SU-DHL-6 (cell line): ENCODE measurements around the gene RNF126.

Experiments
- CTCF ChIP-seq: fragments of 200-600 bp; sonication (generic); IDR thresholded peaks from one replicate; pipeline ENCODE4 v1.5.1; 2017; ENCODE audit warnings: antibody characterized with exemption, mild to moderate bottlenecking, low read length, moderate library complexity; ENCODE audit not compliant: insufficient read depth, poor library complexity, severe bottlenecking
- EZH2phosphoT487 ChIP-seq: fragments of 200-600 bp; sonication (generic), shearing (Covaris generic); conservative IDR thresholded peaks from 2 replicates; pipeline ENCODE4 v1.6.1; 2018; ENCODE audit warnings: mild to moderate bottlenecking, antibody characterized with exemption, low read length, moderate library complexity, mixed read lengths

- TF ChIP-seq CTCF (no peak), EZH2phosphoT487 (no peak)
These were observed 18.3 kb upstream of the RNF126 start for GRCh38 chr19:681029-682019.
